KMS-11 (cell line): ENCODE data around the gene TREML2.

Source experiments
- H2AFZ ChIP-seq: fragments of 200-600 bp; sonication (generic); 2 replicates; pipeline ENCODE4 v1.6.1; 2016; ENCODE audit warnings: antibody characterized with exemption, mixed run types, low read depth
- H3K27ac ChIP-seq: fragments of 200-600 bp; sonication (generic); 2 replicates; pipeline ENCODE4 v1.6.1; 2016; ENCODE audit warnings: mild to moderate bottlenecking, mixed run types
- H3K27me3 ChIP-seq: fragments of 200-600 bp; sonication (generic); 2 replicates; pipeline ENCODE4 v1.6.1; 2017; ENCODE audit warnings: mild to moderate bottlenecking, low read depth, mixed run types, moderate library complexity; ENCODE audit not compliant: insufficient read depth
- H3K36me3 ChIP-seq: fragments of 200-600 bp; sonication (generic); 2 replicates; pipeline ENCODE4 v1.6.1; 2017; ENCODE audit warnings: mild to moderate bottlenecking, mixed run types; ENCODE audit not compliant: insufficient read depth
- H3K4me1 ChIP-seq: fragments of 200-600 bp; sonication (generic); 2 replicates; pipeline ENCODE4 v1.6.1; 2016; ENCODE audit warnings: mild to moderate bottlenecking, low read depth, mixed run types; ENCODE audit not compliant: poor library complexity, severe bottlenecking
- H3K4me2 ChIP-seq: fragments of 200-600 bp; sonication (generic); 2 replicates; pipeline ENCODE4 v1.7.0; 2016; ENCODE audit warnings: mild to moderate bottlenecking, mixed run types
- H3K4me3 ChIP-seq: fragments of 200-600 bp; sonication (generic); IDR thresholded peaks from 2 replicates; pipeline ENCODE4 v1.6.1; 2017; ENCODE audit warnings: low read depth, low read length, mixed read lengths; ENCODE audit not compliant: insufficient read depth
- H3K79me2 ChIP-seq: fragments of 200-600 bp; sonication (generic); 2 replicates; pipeline ENCODE4 v1.6.1; 2016; ENCODE audit warnings: low read depth, mixed run types; ENCODE audit not compliant: insufficient read depth
- H3K9ac ChIP-seq: fragments of 200-600 bp; sonication (generic); 2 replicates; pipeline ENCODE4 v1.6.1; 2016; ENCODE audit warnings: mild to moderate bottlenecking, mixed run types
- H4K20me1 ChIP-seq: fragments of 200-600 bp; sonication (generic); 2 replicates; pipeline ENCODE4 v1.6.1; 2016; ENCODE audit warnings: mild to moderate bottlenecking, mixed run types; ENCODE audit not compliant: insufficient read depth
- CTCF ChIP-seq: fragments of 200-600 bp; sonication (generic); conservative IDR thresholded peaks from 2 replicates; pipeline ENCODE4 v1.6.1; 2017; ENCODE audit warnings: low read depth, mild to moderate bottlenecking, antibody characterized with exemption, low read length, moderate library complexity, mixed read lengths

TREML2 gene

GRCh38 chr6:41199552-41200246 is 1.2 kb downstream of the TREML2 start:
- TF ChIP-seq CTCF: no peak
- Histone ChIP-seq H3K27ac (peak overlapping the region; percentile 70), H3K9ac (peak overlapping the region; percentile 20; the same call in 1 of the 2 replicates), H3K79me2 (no peaks in the 10 kb centered on the region), H3K36me3 (no peaks in the 10 kb centered on the region), H2AFZ (peak overlapping the region; percentile 83), H4K20me1 (no peaks in the 10 kb centered on the region), H3K27me3 (no peaks in the 10 kb centered on the region), H3K4me1 (peaks cover 25% of the 10 kb centered on the region), H3K4me3 (no peak overlapping the region), H3K4me2 (peak overlapping the region; percentile 72)

GRCh38 chr6:41197234-41197633 is 3.7 kb downstream of the TREML2 start:
- Histone ChIP-seq H3K9ac (no peak overlapping the region), H3K27ac (no peak overlapping the region), H3K4me3 (no peak overlapping the region), H3K36me3 (no peaks in the 10 kb centered on the region), H3K27me3 (no peaks in the 10 kb centered on the region), H3K4me1 (peaks cover 25% of the 10 kb centered on the region), H4K20me1 (no peaks in the 10 kb centered on the region), H2AFZ (no peak overlapping the region), H3K79me2 (no peaks in the 10 kb centered on the region), H3K4me2 (no peak overlapping the region)
- no peak for TF ChIP-seq CTCF

GRCh38 chr6:41194386-41194785 is 6.6 kb downstream of the TREML2 start:
- no peak for TF ChIP-seq CTCF
- H3K36me3 ChIP-seq: no peaks in the 10 kb centered on the region
- no peaks in the 10 kb centered on the region for H3K27me3 ChIP-seq
- H3K9ac ChIP-seq: no peak overlapping the region
- no peak overlapping the region for H3K27ac ChIP-seq
- H3K4me1 ChIP-seq: peaks cover 4% of the 10 kb centered on the region
- no peak overlapping the region for H2AFZ ChIP-seq
- no peaks in the 10 kb centered on the region for H3K79me2 ChIP-seq
- H3K4me2 ChIP-seq: no peak overlapping the region
- no peaks in the 10 kb centered on the region for H4K20me1 ChIP-seq
- no peak overlapping the region for H3K4me3 ChIP-seq

GRCh38 chr6:41193884-41194283 is 7.1 kb downstream of the TREML2 start:
- H3K27me3 ChIP-seq: no peaks in the 10 kb centered on the region
- no peak overlapping the region for H3K4me3 ChIP-seq
- no peak overlapping the region for H3K27ac ChIP-seq
- no peak for TF ChIP-seq CTCF
- H3K36me3 ChIP-seq: no peaks in the 10 kb centered on the region
- H4K20me1 ChIP-seq: no peaks in the 10 kb centered on the region
- H3K4me1 ChIP-seq: no peaks in the 10 kb centered on the region
- H3K4me2 ChIP-seq: no peak overlapping the region
- H3K79me2 ChIP-seq: no peaks in the 10 kb centered on the region
- H2AFZ ChIP-seq: no peak overlapping the region
- no peak overlapping the region for H3K9ac ChIP-seq
